GM23248 (cell line): Measurements from ENCODE around the gene LOC128125822.

Experiments
- EZH2 ChIP-seq: fragments of 200-600 bp; sonication (generic); IDR thresholded peaks from 2 replicates; pipeline ENCODE4 v1.6.1; 2018; ENCODE audit warnings: antibody characterized with exemption, mild to moderate bottlenecking; ENCODE audit not compliant: insufficient read depth, poor library complexity, severe bottlenecking
- EZH2phosphoT487 ChIP-seq: fragments of 200-600 bp; sonication (generic); IDR thresholded peaks from 2 replicates; pipeline ENCODE4 v1.6.1; 2018; ENCODE audit warnings: antibody characterized with exemption, moderate library complexity, mild to moderate bottlenecking, low read depth; ENCODE audit not compliant: insufficient read depth

DNA sequence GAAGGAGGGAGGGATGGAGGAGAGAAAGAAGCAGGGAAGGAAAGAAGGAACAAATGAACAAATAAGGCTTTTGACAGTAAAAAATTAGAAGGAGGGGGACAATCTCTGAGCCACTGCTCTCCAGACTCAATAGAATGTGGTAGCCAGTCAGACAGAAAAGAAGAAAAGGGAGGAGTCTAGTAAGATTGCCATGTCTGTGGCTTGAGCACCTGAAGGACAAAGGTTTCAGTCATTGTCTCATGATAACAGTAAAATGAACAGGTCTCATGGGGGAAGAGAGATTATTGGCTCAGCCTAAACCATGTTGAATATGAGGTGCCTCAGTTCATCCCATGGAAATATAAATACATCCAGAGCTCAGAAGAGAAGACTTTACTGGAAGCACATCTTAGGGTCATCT, 14.0 kb upstream of the LOC128125822 start:
- no peak for TF ChIP-seq EZH2phosphoT487
- no peak for TF ChIP-seq EZH2
